COLO668 (cell line): Measurements from ENCODE around the gene TUBA3C.
"Not testable (repeated sequence)": the region's sequence is repeated elsewhere in the genome, so short reads cannot be mapped to it uniquely, and the experiment has no call there.

Experiments
- DNase-seq: peaks from one replicate; lab custom pipeline; 2025; ENCODE audit not compliant: unreplicated experiment; lab: John Stamatoyannopoulos, UW

TUBA3C gene

GRCh38 chr13:19181621-19182485, at the start of gene TUBA3C:
Gene TUBA3C, minus strand, starts transcription at chr13:19181824. Its CDS starts 77 bp downstream, at chr13:19181747.
- DNase-seq = no peak

GRCh38 chr13:19207413-19207812, 25.8 kb upstream of the TUBA3C start:
- not testable (repeated sequence) for DNase-seq

- DNase-seq = not testable (repeated sequence)
Measured at GRCh38 chr13:19192622-19193021, 11.0 kb upstream of the TUBA3C start.

GRCh38 chr13:19189911-19190310, 8.3 kb upstream of the TUBA3C start:
- not testable (repeated sequence) for DNase-seq

- not testable (repeated sequence) for DNase-seq
Measured at GRCh38 chr13:19189368-19189767, 7.7 kb upstream of the TUBA3C start.

- DNase-seq = no peak
Measured at GRCh38 chr13:19185865-19186645, 4.4 kb upstream of the TUBA3C start.

GRCh38 chr13:19185086-19185864, 3.7 kb upstream of the TUBA3C start:
- DNase-seq = no peak

- no peak for DNase-seq
Measured at GRCh38 chr13:19184176-19184575, 2.6 kb upstream of the TUBA3C start.

- DNase-seq = no peak
Measured at GRCh38 chr13:19183676-19184075, 2.1 kb upstream of the TUBA3C start.

- DNase-seq = no peak
Measured at GRCh38 chr13:19182536-19182935, 912 bp upstream of the TUBA3C start.

- no peak for DNase-seq
Measured at GRCh38 chr13:19181021-19181620, 503 bp downstream of the TUBA3C start.

- DNase-seq = no peak
Measured at GRCh38 chr13:19179916-19180315, 1.7 kb downstream of the TUBA3C start.

GRCh38 chr13:19178901-19179593, 2.6 kb downstream of the TUBA3C start:
- DNase-seq = no peak

- DNase-seq = not testable (repeated sequence)
Measured at GRCh38 chr13:19176981-19177776, 4.4 kb downstream of the TUBA3C start.

- no peak for DNase-seq
Measured at GRCh38 chr13:19173752-19174151, 7.9 kb downstream of the TUBA3C start.

GRCh38 chr13:19172647-19173030, 9.0 kb downstream of the TUBA3C start:
- no peak for DNase-seq

GRCh38 chr13:19172007-19172646, 9.5 kb downstream of the TUBA3C start:
- DNase-seq = no peak

- DNase-seq = no peak
Measured at GRCh38 chr13:19171563-19171962, 10.1 kb downstream of the TUBA3C start.

- DNase-seq = no peak
Measured at GRCh38 chr13:19169991-19170390, 11.6 kb downstream of the TUBA3C start.
